HCT116 (cell line): Measurements from ENCODE around the gene CENATAC.

Experiments used
- ATF3 ChIP-seq: IDR thresholded peaks from 2 replicates; pipeline ENCODE4 v1.6.1; 2012
- CEBPB ChIP-seq: IDR thresholded peaks from 2 replicates; pipeline ENCODE4 v1.6.1; 2012; ENCODE audit warnings: low read depth
- EGR1 ChIP-seq: IDR thresholded peaks from 2 replicates; pipeline ENCODE4 v1.6.1; 2012; ENCODE audit warnings: low read depth
- POLR2A ChIP-seq: IDR thresholded peaks from 2 replicates; pipeline ENCODE4 v1.7.0; 2011; ENCODE audit warnings: borderline replicate concordance; ENCODE audit not compliant: insufficient read depth, insufficient read length; ENCODE audit errors: extremely low read depth
- POLR2AphosphoS5 ChIP-seq: IDR thresholded peaks from 2 replicates; pipeline ENCODE4 v1.6.1; 2011; ENCODE audit warnings: mild to moderate bottlenecking, low read depth, low read length, moderate library complexity
- RAD21 ChIP-seq: IDR thresholded peaks from 2 replicates; pipeline ENCODE4 v1.6.1; 2012; ENCODE audit warnings: low read depth, mild to moderate bottlenecking
- SP1 ChIP-seq: IDR thresholded peaks from 2 replicates; pipeline ENCODE4 v1.6.1; 2012; ENCODE audit warnings: low read depth
- SRF ChIP-seq: IDR thresholded peaks from 2 replicates; pipeline ENCODE4 v1.6.1; 2012; ENCODE audit warnings: low read depth
- YY1 ChIP-seq: IDR thresholded peaks from 2 replicates; pipeline ENCODE4 v1.6.1; 2011; ENCODE audit warnings: low read length, low read depth, moderate library complexity, mild to moderate bottlenecking; ENCODE audit not compliant: insufficient replicate concordance; ENCODE audit errors: extremely low read depth
- TF ChIP-seq, protein P1 (sequence below), 3 experiments: fragments of 200-600 bp in 1 of 3; sonication (generic) in 1 of 3; IDR thresholded peaks in 2 of 3; conservative IDR thresholded peaks in 1 of 3; 2 replicates each; pipeline ENCODE4 v1.5.1; 2012 to 2017; ENCODE audit warnings: low read depth in 2 of 3, low read length in 2 of 3, antibody characterized with exemption in 1 of 3, borderline replicate concordance in 1 of 3, control low read depth in 1 of 3, mild to moderate bottlenecking in 1 of 3, mixed read lengths in 1 of 3, mixed run types in 1 of 3, moderate library complexity in 1 of 3; ENCODE audit not compliant: insufficient read depth in 1 of 3
- TF ChIP-seq, protein P2 (sequence below): IDR thresholded peaks from 2 replicates; pipeline ENCODE4 v1.6.1; 2012
- TF ChIP-seq, protein P3 (sequence below): IDR thresholded peaks from 2 replicates; pipeline ENCODE4 v1.6.1; 2012; ENCODE audit warnings: low read depth
- TF ChIP-seq, protein P4 (sequence below): IDR thresholded peaks from 2 replicates; pipeline ENCODE4 v1.6.1; 2011; ENCODE audit warnings: mild to moderate bottlenecking, low read length, moderate library complexity; ENCODE audit not compliant: insufficient replicate concordance; ENCODE audit errors: extremely low read depth

GRCh38 chr11:118998388-118998717 lies 415 bp downstream of the CENATAC start:
- TF ChIP-seq POLR2AphosphoS5 (no peak), RAD21 (no peak), POLR2A (no peak), YY1 (no peak), EGR1 (no peak), CEBPB (no peak), SRF (no peak), ATF3 (no peak), SP1 (no peak)
- TF ChIP-seq, protein P1, sequence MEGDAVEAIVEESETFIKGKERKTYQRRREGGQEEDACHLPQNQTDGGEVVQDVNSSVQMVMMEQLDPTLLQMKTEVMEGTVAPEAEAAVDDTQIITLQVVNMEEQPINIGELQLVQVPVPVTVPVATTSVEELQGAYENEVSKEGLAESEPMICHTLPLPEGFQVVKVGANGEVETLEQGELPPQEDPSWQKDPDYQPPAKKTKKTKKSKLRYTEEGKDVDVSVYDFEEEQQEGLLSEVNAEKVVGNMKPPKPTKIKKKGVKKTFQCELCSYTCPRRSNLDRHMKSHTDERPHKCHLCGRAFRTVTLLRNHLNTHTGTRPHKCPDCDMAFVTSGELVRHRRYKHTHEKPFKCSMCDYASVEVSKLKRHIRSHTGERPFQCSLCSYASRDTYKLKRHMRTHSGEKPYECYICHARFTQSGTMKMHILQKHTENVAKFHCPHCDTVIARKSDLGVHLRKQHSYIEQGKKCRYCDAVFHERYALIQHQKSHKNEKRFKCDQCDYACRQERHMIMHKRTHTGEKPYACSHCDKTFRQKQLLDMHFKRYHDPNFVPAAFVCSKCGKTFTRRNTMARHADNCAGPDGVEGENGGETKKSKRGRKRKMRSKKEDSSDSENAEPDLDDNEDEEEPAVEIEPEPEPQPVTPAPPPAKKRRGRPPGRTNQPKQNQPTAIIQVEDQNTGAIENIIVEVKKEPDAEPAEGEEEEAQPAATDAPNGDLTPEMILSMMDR (IDR thresholded peaks at IDR 0.05 in 2 of 3, conservative IDR thresholded peaks at IDR 0.05 in 1 of 3; ENCODE audit: borderline replicate concordance in 1 of 3, insufficient read depth in 1 of 3, low read depth in 2 of 3, low read length in 2 of 3), result no peak
- TF ChIP-seq, protein P2, sequence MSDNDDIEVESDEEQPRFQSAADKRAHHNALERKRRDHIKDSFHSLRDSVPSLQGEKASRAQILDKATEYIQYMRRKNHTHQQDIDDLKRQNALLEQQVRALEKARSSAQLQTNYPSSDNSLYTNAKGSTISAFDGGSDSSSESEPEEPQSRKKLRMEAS, result no peak
- TF ChIP-seq, protein P3, sequence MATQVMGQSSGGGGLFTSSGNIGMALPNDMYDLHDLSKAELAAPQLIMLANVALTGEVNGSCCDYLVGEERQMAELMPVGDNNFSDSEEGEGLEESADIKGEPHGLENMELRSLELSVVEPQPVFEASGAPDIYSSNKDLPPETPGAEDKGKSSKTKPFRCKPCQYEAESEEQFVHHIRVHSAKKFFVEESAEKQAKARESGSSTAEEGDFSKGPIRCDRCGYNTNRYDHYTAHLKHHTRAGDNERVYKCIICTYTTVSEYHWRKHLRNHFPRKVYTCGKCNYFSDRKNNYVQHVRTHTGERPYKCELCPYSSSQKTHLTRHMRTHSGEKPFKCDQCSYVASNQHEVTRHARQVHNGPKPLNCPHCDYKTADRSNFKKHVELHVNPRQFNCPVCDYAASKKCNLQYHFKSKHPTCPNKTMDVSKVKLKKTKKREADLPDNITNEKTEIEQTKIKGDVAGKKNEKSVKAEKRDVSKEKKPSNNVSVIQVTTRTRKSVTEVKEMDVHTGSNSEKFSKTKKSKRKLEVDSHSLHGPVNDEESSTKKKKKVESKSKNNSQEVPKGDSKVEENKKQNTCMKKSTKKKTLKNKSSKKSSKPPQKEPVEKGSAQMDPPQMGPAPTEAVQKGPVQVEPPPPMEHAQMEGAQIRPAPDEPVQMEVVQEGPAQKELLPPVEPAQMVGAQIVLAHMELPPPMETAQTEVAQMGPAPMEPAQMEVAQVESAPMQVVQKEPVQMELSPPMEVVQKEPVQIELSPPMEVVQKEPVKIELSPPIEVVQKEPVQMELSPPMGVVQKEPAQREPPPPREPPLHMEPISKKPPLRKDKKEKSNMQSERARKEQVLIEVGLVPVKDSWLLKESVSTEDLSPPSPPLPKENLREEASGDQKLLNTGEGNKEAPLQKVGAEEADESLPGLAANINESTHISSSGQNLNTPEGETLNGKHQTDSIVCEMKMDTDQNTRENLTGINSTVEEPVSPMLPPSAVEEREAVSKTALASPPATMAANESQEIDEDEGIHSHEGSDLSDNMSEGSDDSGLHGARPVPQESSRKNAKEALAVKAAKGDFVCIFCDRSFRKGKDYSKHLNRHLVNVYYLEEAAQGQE, result no peak
- TF ChIP-seq, protein P4, sequence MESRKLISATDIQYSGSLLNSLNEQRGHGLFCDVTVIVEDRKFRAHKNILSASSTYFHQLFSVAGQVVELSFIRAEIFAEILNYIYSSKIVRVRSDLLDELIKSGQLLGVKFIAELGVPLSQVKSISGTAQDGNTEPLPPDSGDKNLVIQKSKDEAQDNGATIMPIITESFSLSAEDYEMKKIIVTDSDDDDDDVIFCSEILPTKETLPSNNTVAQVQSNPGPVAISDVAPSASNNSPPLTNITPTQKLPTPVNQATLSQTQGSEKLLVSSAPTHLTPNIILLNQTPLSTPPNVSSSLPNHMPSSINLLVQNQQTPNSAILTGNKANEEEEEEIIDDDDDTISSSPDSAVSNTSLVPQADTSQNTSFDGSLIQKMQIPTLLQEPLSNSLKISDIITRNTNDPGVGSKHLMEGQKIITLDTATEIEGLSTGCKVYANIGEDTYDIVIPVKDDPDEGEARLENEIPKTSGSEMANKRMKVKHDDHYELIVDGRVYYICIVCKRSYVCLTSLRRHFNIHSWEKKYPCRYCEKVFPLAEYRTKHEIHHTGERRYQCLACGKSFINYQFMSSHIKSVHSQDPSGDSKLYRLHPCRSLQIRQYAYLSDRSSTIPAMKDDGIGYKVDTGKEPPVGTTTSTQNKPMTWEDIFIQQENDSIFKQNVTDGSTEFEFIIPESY, result no peak
